ENCODE measurements around the gene PRKAA1. TPM values are rescaled to one million over a fixed set of nuclear protein-coding genes. Genes with fewer than 3 reads are reported as not detected.

PRKAA1 gene
- polyA plus RNA-seq (2013, experiment 1 of 2): 18.9 TPM
- 18.7 TPM for polyA plus RNA-seq (2013, experiment 2 of 2)

DNA sequence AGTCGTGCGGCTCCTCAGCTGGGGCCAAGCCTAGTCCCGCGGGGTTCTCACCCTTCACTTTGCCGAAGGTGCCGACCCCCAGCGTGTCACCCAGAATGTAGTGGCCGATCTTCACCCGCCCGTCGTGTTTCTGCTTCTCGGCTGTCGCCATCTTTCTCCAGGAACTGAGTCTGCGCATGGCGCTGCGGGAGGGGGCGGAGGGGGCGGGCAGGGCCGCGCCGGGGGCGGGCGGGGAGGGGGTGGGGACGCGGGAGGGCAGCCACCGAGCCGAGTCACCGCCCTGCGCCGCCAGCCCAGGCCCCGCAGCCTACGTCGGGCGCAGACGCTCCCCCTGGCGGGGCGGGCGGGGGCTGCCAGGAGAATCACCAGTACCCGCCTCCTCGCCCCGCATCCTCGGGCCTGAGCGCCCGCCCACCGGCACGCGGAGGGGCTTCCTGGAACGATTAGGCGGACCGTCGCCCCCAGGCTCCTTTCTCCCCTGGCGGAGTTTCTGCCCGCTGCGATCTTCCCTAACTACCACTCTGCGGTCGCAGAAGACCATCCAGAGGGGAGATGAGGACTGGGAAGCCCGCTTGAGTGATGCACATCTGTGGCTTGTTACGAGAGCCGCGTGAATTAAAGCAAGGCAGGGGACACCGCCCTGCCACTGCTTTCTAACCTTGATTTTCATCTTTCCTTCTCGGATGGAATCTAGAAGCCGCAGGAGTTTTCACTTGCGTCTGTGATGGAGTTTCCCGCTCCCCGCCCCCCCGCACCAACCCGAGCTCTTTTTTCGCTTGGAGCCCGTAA, at the start of gene PRKAA1:
Gene PRKAA1, minus strand, starts transcription at position 363 of the 789 bp plus-strand sequence. Its CDS starts 185 bp downstream, at position 178.
- peak within 1 kb of the TSS; percentile 98 for H3K23ac ChIP-seq (ENCODE audit: low read depth, low read length, poor library complexity)
- H3K4me2 ChIP-seq (ENCODE audit: insufficient read depth, low read length, poor library complexity, severe bottlenecking): peak within 1 kb of the TSS; percentile 81
- peak within 1 kb of the TSS; percentile 96 for H2BK15ac ChIP-seq (ENCODE audit: low read length)
- no peak within 1 kb of the TSS for H3K4ac ChIP-seq (ENCODE audit: low read length)
- H4K8ac ChIP-seq (ENCODE audit: low read depth, low read length): peak within 1 kb of the TSS; percentile 43
- no peaks in the 10 kb centered on the region for H3K9me3 ChIP-seq (replicated peaks in 1 of 2; ENCODE audit: control insufficient read depth in 2 of 2, insufficient read depth in 1 of 2, low read depth in 1 of 2, low read length in 2 of 2)
- H3K36me3 ChIP-seq (replicated peaks in 1 of 2; ENCODE audit: control insufficient read depth in 2 of 2, insufficient read depth in 2 of 2, low read length in 2 of 2): peaks cover 0 to 14% of the 10 kb centered on the region in 2 donors
- no peak within 1 kb of the TSS for H2BK12ac ChIP-seq (ENCODE audit: low read length)
- WGBS, 2 donors (ENCODE audit: extremely low coverage in 2 of 2, insufficient read length in 2 of 2, insufficient replicate concordance in 1 of 2): no CpG with 5 or more reads among the region's 70 CpGs
- no peaks in the 10 kb centered on the region for H3K27me3 ChIP-seq (ENCODE audit: control insufficient read depth in 3 of 3, insufficient read depth in 3 of 3, low read depth in 1 of 3, low read length in 3 of 3)
- H3K4me1 ChIP-seq (ENCODE audit: control insufficient read depth in 2 of 2, insufficient read depth in 1 of 2, low read depth in 1 of 2, low read length in 2 of 2): peaks cover 5% of the 10 kb centered on the region in 2 donors
- H3K79me1 ChIP-seq (ENCODE audit: low read depth, low read length): peaks cover 4% of the 10 kb centered on the region
- H2BK120ac ChIP-seq (ENCODE audit: low read depth, low read length): peak within 1 kb of the TSS; percentile 87
- DNase-seq (ENCODE audit: low spot score): peak; percentile 86
- H2AK5ac ChIP-seq (ENCODE audit: low read depth, low read length): no peak within 1 kb of the TSS
- peak within 1 kb of the TSS; percentile 82 for H2BK5ac ChIP-seq (ENCODE audit: low read length)
- peak within 1 kb of the TSS; percentile 47 for H3K14ac ChIP-seq (ENCODE audit: low read length)
- H3K27ac ChIP-seq (replicated peaks; ENCODE audit: low read length): peak within 1 kb of the TSS; percentile 97
- H2AFZ ChIP-seq (ENCODE audit: low read length): peak within 1 kb of the TSS; percentile 99
- peak within 1 kb of the TSS; percentile 97 to 99 for H3K4me3 ChIP-seq (ENCODE audit: low read length in 2 of 2)
- H3K9ac ChIP-seq (ENCODE audit: low read depth, low read length, poor library complexity): peak within 1 kb of the TSS; percentile 96
- H4K91ac ChIP-seq (ENCODE audit: low read depth, low read length, poor library complexity): no peak within 1 kb of the TSS
- peak within 1 kb of the TSS; percentile 99 for H3K18ac ChIP-seq (ENCODE audit: low read length)

DNA sequence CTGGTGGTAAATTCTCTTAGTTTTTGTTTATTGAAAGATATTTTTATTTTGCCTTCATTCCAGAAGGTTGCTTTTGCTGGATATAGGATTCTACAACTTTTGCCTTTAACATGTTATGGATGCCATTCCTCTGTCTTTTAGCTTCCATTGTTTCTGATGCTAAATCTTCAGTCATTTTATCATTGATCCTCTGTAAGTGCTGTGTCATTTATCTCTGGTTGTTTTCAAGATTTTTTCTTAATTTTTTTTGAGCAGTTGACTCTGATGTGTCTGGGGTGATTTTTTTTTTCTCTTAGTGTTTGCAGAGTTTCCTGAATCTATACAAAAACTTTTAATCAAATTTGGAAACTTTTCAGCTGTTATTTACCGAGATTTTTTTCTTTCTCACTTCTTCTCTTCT, 49.4 kb upstream of the PRKAA1 start:
- H2BK15ac ChIP-seq (ENCODE audit: low read length): no peak overlapping the region
- H3K79me1 ChIP-seq (ENCODE audit: low read depth, low read length): no peaks in the 10 kb centered on the region
- H3K4me3 ChIP-seq (ENCODE audit: low read length in 2 of 2): no peak overlapping the region
- no CpG with 5 or more reads among the region's 1 CpG for WGBS, 2 donors (ENCODE audit: extremely low coverage in 2 of 2, insufficient read length in 2 of 2, insufficient replicate concordance in 1 of 2)
- H2BK120ac ChIP-seq (ENCODE audit: low read depth, low read length): no peak overlapping the region
- peaks cover 0 to 6% (median 0%) of the 10 kb centered on the region in 3 experiments for H3K27me3 ChIP-seq (ENCODE audit: control insufficient read depth in 3 of 3, insufficient read depth in 3 of 3, low read depth in 1 of 3, low read length in 3 of 3)
- no peak overlapping the region for H3K4me2 ChIP-seq (ENCODE audit: insufficient read depth, low read length, poor library complexity, severe bottlenecking)
- H3K4ac ChIP-seq (ENCODE audit: low read length): no peak overlapping the region
- H4K8ac ChIP-seq (ENCODE audit: low read depth, low read length): no peak overlapping the region
- H3K23ac ChIP-seq (ENCODE audit: low read depth, low read length, poor library complexity): no peak overlapping the region
- no peak overlapping the region for H3K9ac ChIP-seq (ENCODE audit: low read depth, low read length, poor library complexity)
- H3K4me1 ChIP-seq (ENCODE audit: control insufficient read depth in 2 of 2, insufficient read depth in 1 of 2, low read depth in 1 of 2, low read length in 2 of 2): no peaks in the 10 kb centered on the region
- H4K91ac ChIP-seq (ENCODE audit: low read depth, low read length, poor library complexity): no peak overlapping the region
- no peak overlapping the region for H2BK5ac ChIP-seq (ENCODE audit: low read length)
- H3K14ac ChIP-seq (ENCODE audit: low read length): no peak overlapping the region
- H2AFZ ChIP-seq (ENCODE audit: low read length): no peak overlapping the region
- H3K36me3 ChIP-seq (replicated peaks in 1 of 2; ENCODE audit: control insufficient read depth in 2 of 2, insufficient read depth in 2 of 2, low read length in 2 of 2): no peaks in the 10 kb centered on the region
- DNase-seq (ENCODE audit: low spot score): no peak
- H2BK12ac ChIP-seq (ENCODE audit: low read length): no peak overlapping the region
- no peak overlapping the region for H3K18ac ChIP-seq (ENCODE audit: low read length)
- no peak overlapping the region for H3K27ac ChIP-seq (replicated peaks; ENCODE audit: low read length)
- no peak overlapping the region for H2AK5ac ChIP-seq (ENCODE audit: low read depth, low read length)
- H3K9me3 ChIP-seq (replicated peaks in 1 of 2; ENCODE audit: control insufficient read depth in 2 of 2, insufficient read depth in 1 of 2, low read depth in 1 of 2, low read length in 2 of 2): no peaks in the 10 kb centered on the region

DNA sequence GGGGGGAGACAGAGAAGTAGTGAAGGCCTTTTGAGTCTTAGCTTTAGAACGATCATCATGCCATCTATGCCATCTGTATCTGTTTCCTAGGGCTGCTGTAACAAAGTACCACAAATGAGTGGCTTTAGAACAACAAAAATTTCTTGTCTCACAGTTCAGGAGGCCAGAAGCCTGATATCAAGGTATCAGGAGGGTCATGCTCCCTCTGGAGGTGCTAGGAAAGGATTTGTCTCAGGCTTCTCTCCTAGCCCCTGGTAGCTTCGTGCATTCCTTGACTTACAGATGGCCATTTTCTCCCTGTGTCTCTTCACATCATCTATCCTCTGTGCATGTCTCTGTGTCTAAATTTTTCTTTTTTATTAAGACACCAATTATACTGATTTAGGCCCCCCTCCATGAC, 48.2 kb upstream of the PRKAA1 start:
- Histone ChIP-seq H3K9ac (ENCODE audit: low read depth, low read length, poor library complexity) (no peak overlapping the region), H3K23ac (ENCODE audit: low read depth, low read length, poor library complexity) (no peak overlapping the region), H2BK12ac (ENCODE audit: low read length) (no peak overlapping the region), H3K14ac (ENCODE audit: low read length) (no peak overlapping the region), H3K27ac (replicated peaks; ENCODE audit: low read length) (no peak overlapping the region), H2AK5ac (ENCODE audit: low read depth, low read length) (no peak overlapping the region), H3K36me3 (replicated peaks in 1 of 2; ENCODE audit: control insufficient read depth in 2 of 2, insufficient read depth in 2 of 2, low read length in 2 of 2) (no peaks in the 10 kb centered on the region), H2BK15ac (ENCODE audit: low read length) (no peak overlapping the region), H2BK120ac (ENCODE audit: low read depth, low read length) (no peak overlapping the region), H3K4me3 (ENCODE audit: low read length in 2 of 2) (no peak overlapping the region), H3K9me3 (replicated peaks in 1 of 2; ENCODE audit: control insufficient read depth in 2 of 2, insufficient read depth in 1 of 2, low read depth in 1 of 2, low read length in 2 of 2) (no peaks in the 10 kb centered on the region), H4K91ac (ENCODE audit: low read depth, low read length, poor library complexity) (no peak overlapping the region), H2BK5ac (ENCODE audit: low read length) (no peak overlapping the region), H3K18ac (ENCODE audit: low read length) (no peak overlapping the region), H3K4ac (ENCODE audit: low read length) (no peak overlapping the region), H2AFZ (ENCODE audit: low read length) (no peak overlapping the region), H3K4me1 (ENCODE audit: control insufficient read depth in 2 of 2, insufficient read depth in 1 of 2, low read depth in 1 of 2, low read length in 2 of 2) (no peaks in the 10 kb centered on the region), H3K4me2 (ENCODE audit: insufficient read depth, low read length, poor library complexity, severe bottlenecking) (no peak overlapping the region), H3K79me1 (ENCODE audit: low read depth, low read length) (no peaks in the 10 kb centered on the region), H4K8ac (ENCODE audit: low read depth, low read length) (no peak overlapping the region), H3K27me3 (ENCODE audit: control insufficient read depth in 3 of 3, insufficient read depth in 3 of 3, low read depth in 1 of 3, low read length in 3 of 3) (peaks cover 0 to 13% (median 0%) of the 10 kb centered on the region in 3 experiments)
- WGBS, 2 donors (ENCODE audit: extremely low coverage in 2 of 2, insufficient read length in 2 of 2, insufficient replicate concordance in 1 of 2): no CpG with 5 or more reads among the region's 2 CpGs
- no peak for DNase-seq (ENCODE audit: low spot score)

DNA sequence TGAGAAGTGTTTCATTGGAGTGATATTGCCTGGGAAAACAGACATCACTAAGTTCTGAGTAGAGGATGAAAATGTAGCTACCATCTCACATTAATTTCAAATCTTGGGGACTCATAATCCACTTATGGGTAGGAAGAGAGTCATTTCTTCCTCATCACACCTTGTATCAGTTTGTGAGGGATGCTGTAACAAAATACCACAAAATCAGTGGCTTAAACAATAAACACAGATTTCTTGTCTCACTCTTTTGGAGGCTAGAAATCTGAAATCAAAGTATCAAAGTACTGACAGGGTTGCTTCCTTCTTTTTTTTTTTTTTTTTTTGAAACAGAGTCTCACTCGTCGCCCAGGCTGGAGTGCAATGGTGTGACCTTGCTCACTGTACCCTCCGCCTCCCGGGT, 46.4 kb upstream of the PRKAA1 start:
- Histone ChIP-seq H3K9ac (ENCODE audit: low read depth, low read length, poor library complexity) (no peak overlapping the region), H2BK5ac (ENCODE audit: low read length) (no peak overlapping the region), H3K4ac (ENCODE audit: low read length) (no peak overlapping the region), H3K14ac (ENCODE audit: low read length) (no peak overlapping the region), H3K4me1 (ENCODE audit: control insufficient read depth in 2 of 2, insufficient read depth in 1 of 2, low read depth in 1 of 2, low read length in 2 of 2) (no peaks in the 10 kb centered on the region), H3K27ac (replicated peaks; ENCODE audit: low read length) (no peak overlapping the region), H3K18ac (ENCODE audit: low read length) (no peak overlapping the region), H3K9me3 (replicated peaks in 1 of 2; ENCODE audit: control insufficient read depth in 2 of 2, insufficient read depth in 1 of 2, low read depth in 1 of 2, low read length in 2 of 2) (no peaks in the 10 kb centered on the region), H3K23ac (ENCODE audit: low read depth, low read length, poor library complexity) (no peak overlapping the region), H4K8ac (ENCODE audit: low read depth, low read length) (no peak overlapping the region), H2AFZ (ENCODE audit: low read length) (no peak overlapping the region), H3K36me3 (replicated peaks in 1 of 2; ENCODE audit: control insufficient read depth in 2 of 2, insufficient read depth in 2 of 2, low read length in 2 of 2) (no peaks in the 10 kb centered on the region), H3K27me3 (ENCODE audit: control insufficient read depth in 3 of 3, insufficient read depth in 3 of 3, low read depth in 1 of 3, low read length in 3 of 3) (peaks cover 0 to 20% (median 0%) of the 10 kb centered on the region in 3 experiments), H2AK5ac (ENCODE audit: low read depth, low read length) (no peak overlapping the region), H3K4me3 (ENCODE audit: low read length in 2 of 2) (no peak overlapping the region), H3K79me1 (ENCODE audit: low read depth, low read length) (no peaks in the 10 kb centered on the region), H4K91ac (ENCODE audit: low read depth, low read length, poor library complexity) (no peak overlapping the region), H2BK12ac (ENCODE audit: low read length) (no peak overlapping the region), H2BK120ac (ENCODE audit: low read depth, low read length) (no peak overlapping the region), H2BK15ac (ENCODE audit: low read length) (no peak overlapping the region), H3K4me2 (ENCODE audit: insufficient read depth, low read length, poor library complexity, severe bottlenecking) (no peak overlapping the region)
- no CpG with 5 or more reads among the region's 4 CpGs for WGBS, 2 donors (ENCODE audit: extremely low coverage in 2 of 2, insufficient read length in 2 of 2, insufficient replicate concordance in 1 of 2)
- DNase-seq (ENCODE audit: low spot score): no peak

Measured in neuronal stem cell (in vitro differentiated cells).